NCI-H1105 (cell line): ENCODE results near the gene ENDOG.
"Not testable (repeated sequence)": the region's sequence is repeated elsewhere in the genome, so short reads cannot be mapped to it uniquely, and the experiment has no call there.

Experiments
- DNase-seq: peaks from one replicate; lab custom pipeline; 2025; lab: John Stamatoyannopoulos, UW

ENDOG gene

GRCh38 chr9:128818099-128818838 is at the start of gene ENDOG:
ENDOG (plus strand) TSS chr9:128818500; CDS start chr9:128818685, 185 bp downstream.
- DNase-seq: peak; percentile 94

- DNase-seq: no peak
These were observed 49.7 kb upstream of the ENDOG start for GRCh38 chr9:128768606-128769005.

- DNase-seq: no peak
These were observed 47.8 kb upstream of the ENDOG start for GRCh38 chr9:128770286-128771030.

DNA sequence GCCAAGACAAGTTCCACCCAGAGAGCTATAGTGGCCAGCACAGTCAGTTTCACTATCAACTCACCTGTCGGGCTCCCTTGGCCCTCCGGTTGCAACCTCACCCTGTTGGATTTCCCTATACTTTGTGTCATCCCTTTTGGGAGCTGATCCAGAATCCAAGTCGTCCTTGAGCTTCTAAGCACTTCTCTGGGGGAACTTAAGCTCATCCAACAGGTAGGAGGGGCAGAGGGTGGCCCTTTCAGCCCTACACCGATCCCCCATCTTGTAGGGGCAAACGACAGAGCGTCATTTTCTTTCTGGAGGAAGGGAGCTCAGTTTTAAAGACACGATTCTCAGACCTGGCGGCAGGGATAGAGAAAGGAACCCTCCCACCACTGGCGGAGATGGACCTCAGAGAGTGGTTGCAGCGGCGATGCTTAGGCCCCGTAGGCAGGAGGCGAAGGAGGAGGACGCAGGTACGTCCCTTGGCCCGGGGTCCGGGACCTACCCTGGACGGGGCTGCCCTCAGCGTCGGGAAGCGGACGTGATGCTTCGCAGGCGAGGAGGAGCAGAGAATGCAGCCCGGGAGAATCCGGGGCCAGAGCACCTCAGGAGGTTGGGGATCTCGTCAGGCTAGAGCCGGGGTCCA is 47.1 kb upstream of the ENDOG start:
- DNase-seq: no peak

DNA sequence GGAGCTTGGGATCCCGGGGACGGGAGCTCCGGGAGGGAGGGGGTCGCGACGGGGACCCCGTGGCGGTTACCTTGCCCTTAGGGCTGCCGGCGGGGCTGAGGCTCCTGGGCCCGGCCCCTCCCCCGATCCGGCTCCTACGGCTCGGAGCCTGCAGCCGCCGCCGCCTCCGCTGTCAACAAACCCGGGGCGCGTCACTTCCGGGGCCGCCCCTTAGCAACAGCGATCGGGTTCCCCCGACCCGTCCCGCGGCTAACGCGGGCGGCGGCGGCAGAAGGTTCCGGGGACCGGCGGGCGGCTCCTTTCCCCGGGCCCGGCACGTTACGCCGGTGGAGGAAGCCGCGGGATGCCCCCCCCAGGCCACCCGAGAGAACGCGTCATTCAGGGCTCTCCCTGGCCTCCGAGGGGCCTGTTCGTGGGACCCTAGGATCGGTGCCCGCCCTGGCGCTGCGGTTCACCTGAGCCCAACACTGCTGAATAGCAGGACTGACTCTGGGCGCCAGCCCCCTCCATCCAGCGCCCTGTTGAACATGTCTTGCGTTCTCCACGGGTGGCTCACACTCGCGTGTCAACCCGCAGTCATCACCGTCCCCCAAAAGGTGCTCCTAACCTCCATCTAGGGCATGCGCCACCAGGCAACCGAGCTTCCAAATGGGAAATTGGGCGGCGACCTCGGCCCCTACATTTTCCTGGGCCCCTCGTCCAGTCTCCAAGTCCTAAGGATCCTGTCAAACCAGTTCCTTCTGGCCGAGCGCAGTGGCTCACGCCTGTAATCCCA is 46.4 kb upstream of the ENDOG start, which contains the start of gene ZER1:
Gene ZER1 (minus strand): TSS at position 183 of the 775 bp plus-strand sequence. CDS start 16,362 bp downstream, outside the sequence.
- DNase-seq: peak; percentile 75

DNA sequence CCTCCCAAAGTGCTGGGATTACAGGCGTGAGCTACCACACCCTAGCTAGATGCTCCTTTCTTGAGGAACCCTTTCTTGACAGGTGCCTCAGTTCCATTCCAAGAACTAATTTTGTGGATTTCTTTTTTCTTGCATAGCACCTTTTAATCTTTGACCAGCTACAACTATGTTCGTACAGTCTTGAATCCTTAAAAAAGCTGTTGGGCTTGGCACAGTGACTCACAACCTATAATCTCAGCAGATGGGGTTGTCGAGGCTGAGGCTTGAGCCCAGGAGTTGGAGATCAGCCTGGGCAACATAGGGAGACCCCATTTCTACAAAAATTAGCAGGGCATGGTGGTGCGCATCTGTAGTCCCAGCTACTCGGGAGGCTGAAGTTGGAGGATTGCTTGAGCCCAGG is 45.3 kb upstream of the ENDOG start:
- no peak for DNase-seq

DNA sequence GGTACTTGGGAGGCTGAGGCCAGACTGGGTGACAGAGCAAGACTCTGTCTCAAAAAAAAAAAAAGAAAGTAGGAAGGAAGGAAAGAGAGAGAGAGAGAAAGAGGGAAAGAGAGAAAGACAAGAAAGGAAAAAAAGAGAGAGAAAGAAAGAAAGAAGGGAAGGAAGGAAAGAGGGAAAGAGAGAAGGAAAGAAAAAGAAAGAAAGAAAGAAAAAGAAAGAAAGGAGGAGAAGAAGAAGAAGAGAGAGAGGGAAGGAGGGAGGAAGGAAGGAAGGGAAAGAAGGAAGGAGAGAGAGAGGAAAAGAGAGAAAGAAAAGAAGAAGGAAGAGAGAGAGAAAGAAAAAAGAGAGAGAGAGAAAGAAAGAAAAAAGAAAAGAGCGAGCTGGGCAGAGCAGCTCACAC is 43.5 kb upstream of the ENDOG start:
- no peak for DNase-seq

DNA sequence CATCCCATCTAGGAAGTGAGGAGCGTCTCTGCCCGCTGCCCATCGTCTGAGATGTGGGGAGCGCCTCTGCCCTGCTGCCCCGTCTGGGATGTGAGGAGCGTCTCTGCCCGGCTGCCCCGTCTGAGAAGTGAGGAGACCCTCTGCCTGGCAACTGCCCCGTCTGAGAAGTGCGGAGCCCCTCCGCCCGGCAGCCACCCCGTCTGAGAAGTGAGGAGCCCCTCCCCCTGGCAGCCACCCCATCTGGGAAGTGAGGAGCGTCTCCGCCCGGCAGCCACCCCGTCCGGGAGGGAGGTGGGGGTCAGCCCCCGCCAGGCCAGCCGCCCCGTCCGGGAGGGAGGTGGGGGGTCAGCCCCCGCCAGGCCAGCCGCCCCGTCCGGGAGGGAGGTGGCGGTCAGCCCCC is 38.2 kb upstream of the ENDOG start:
- DNase-seq: not testable (repeated sequence)

DNA sequence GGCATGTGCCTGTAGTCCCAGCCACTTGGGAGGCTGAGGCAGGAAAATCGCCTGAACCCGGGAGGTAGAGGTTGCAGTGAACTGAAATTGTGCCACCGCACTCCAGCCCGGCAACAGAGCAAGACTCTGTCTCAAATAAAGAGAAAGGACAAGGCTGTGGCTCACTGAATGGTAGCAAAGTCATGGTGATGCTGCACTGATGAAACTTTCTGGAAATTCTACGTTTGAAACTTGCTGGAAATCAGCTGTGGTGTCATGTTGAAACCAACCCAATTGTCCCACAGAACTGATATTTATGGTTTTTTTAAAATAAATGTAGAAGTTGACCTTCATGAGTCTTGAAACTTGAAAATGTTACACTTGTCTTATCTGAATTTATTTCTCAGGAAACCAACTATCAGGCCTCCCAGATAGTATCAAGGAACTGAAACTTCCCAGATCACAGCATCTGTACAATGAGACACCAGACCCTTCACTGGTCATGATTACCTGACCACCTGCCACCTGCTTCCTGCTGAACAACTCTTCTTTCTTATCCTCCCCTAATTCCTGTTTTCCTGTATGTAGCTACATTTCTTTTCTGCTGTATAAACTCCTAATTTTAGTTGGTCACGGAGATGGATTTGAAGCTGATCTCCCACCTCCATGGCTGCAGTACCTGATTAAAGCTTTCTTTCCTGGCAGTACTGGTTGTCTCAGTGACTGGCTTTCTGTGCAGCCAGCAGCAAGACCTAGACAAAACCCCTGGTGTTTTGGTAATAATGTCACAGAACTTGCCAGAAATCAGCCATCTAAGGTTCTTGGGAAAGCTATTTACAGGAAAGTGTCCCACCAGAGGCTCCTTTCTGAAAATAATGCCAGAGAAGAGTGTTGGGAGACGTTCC is 36.9 kb upstream of the ENDOG start:
- DNase-seq: no peak

DNA sequence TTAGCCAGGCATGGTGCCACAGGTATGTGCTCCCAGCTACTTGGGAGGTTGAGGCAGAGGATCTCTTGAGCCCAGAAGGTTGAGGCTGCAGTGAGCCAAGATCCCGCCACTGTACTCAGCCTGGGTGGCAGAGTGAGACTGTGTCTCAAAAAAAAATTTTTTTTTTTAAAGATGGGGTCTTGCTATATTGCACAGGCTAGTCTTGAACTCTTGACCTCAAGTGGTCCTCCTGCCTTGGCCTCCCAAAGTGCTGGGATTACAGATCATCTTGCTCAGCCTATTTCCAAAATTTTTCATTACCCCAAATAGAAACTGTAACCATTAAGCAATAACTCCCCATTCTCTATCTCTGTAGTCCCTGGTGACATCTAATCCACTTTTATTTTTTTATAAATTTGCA is 35.6 kb upstream of the ENDOG start:
- DNase-seq: no peak

- no peak for DNase-seq
These were observed 32.9 kb upstream of the ENDOG start for GRCh38 chr9:128785427-128785826.

DNA sequence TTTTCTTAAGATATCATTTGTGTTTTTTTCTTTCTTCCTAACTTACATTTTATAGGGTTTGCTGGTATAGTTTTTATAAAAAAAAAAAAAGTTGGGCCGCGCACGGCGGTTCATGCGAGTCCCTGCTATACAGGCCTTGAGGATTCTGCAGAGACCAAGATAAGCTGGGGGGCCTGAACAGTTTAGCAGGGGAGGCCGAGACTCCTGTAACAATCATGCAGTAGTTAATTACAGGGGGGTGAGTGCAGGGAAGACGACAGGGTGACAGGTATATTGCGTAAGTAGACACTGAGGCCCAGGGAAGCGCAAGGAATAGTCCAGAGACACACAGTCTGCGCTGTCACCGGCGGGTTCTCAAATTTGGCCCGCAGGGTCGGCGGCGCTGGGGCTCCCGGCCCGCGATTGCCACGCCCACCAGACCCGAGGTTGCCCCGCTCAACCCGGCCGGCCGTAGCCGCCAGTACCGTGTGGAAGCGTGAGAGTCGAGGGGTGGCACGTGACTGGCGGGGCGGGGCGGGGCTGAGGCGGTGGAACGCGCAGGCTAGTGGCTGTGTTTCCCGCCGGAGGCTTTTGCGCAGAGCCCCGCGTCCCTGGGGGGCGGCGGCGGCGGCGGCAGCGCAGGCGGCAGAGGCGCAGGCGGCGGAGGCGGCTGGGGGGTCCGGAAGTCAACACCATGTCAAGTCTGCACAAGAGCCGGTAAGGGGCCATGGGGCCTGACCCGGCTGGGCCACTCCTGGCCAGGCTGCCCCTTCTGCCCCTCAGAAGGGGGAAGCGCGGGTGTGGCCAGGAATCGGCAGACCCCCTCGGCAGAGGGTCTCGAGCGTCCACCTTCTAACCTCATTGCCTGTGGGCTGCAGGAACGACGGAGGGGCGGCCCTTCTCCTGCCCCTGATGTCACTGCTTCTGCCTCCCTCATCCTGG is 31.4 kb upstream of the ENDOG start, which contains the start of gene TBC1D13:
Gene TBC1D13 (plus strand): TSS at position 573 of the 921 bp plus-strand sequence. CDS start 101 bp downstream, at position 674.
- peak; percentile 76 for DNase-seq

GRCh38 chr9:128787659-128788058 is 30.6 kb upstream of the ENDOG start:
- DNase-seq: no peak

DNA sequence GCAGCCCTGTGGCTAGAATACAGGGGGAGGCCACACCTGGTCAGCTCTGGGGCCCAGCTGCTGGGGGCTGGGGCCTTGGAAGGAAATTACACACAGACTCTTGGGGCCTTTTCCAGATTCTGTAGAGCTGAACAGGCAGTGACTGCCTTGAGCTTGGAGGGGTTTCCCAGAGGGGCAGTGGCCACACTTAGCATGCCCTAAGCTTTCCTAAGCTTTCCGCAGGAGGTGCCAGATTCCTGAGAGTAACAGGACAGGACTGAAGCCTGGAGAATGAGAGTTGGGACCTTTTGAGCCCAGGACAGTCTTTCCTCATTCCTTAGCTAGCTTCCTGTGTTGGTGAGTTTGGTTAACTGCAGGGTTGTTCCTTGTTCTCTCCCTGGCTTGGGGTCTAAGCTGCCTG is 29.9 kb upstream of the ENDOG start:
- DNase-seq: no peak

DNA sequence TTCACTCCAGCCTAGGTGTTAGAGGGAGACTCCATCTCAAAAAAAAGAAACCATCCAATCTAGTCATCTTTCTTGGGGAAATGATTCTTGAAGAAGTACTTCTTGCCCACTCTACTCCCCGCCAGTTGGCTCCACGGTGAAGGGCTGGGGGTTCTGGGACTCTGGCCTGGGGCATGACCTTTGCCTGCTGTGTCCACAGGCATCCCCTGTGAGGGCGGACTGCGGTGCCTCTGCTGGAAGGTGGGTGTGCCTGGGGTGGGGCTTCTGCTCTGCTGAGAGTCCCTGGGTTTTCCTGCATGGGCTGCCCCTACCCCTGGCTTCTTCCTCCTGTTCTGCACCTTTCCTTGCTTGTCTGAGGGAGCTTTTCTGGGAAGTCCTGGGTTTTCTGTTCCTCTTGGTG is 27.8 kb upstream of the ENDOG start:
- no peak for DNase-seq

- DNase-seq: no peak
These were observed 26.2 kb upstream of the ENDOG start for GRCh38 chr9:128792134-128792533.

DNA sequence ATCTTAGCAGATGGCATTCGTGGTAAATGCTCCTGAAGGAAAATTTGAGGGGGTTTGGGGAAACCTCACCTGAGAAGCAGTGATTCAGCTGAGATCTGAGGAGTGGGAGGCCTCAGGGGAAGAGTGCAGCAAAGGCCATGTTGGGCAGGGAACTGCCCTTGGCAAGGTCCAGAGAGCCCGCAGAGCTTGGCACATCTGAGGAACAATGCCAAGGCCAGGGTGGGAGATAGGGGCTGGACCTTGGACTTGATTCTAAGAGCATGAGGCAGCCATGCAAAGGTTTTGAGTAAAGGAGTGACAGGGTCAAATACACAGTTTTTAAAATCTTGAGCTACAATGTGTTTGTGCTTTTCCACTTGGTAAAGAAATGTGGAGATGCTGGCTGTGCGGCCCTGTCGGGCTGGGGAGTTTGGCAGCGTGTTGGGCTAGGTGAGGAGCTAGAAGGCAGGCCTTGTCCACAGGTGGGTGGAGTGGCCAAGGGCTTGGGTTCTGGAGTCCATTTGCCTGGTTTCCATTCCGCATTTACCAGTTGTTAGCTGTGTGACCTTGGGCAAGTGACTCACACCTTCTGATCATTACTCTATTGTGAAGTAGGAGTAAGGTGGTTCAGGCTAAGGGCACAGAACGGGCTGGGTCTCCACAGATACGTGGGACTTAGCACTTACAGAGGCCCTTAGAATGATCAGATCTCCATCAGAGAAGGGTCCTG is 25.2 kb upstream of the ENDOG start:
- no peak for DNase-seq

- not testable (repeated sequence) for DNase-seq
These were observed 23.3 kb upstream of the ENDOG start for GRCh38 chr9:128794961-128795360.

DNA sequence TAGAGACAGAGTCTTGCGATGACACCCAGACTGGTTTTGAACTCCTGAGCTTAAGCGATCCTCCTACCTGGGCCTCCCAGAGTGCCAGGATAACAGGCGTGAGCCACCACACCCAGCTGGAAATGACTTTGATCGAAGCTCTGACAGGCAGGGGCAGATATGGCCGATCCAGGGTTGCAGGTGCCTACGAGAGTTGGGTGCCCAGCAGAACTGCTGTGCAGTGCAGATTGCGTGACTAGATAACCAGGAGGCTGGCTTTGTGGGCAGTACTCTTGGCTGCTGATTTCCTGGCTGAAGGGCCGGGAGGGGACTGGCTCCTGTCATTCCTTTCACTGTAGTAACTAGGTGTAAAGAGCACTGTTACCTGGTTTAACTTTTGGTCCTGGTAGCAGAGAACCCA is 19.4 kb upstream of the ENDOG start:
- no peak for DNase-seq
